Activated gamma-delta T cell treated with anti-CD3 and anti-CD28 coated beads, Interleukin-2, amount 50 U/mL, for 16 hours (primary cell): Measurements from ENCODE around the gene PEX10.

ENCODE experiments used
- DNase-seq: peaks from one replicate; pipeline ENCODE4 v3.0.0-alpha.2; 2020; ENCODE audit warnings: low read depth

The PEX10 gene

DNA sequence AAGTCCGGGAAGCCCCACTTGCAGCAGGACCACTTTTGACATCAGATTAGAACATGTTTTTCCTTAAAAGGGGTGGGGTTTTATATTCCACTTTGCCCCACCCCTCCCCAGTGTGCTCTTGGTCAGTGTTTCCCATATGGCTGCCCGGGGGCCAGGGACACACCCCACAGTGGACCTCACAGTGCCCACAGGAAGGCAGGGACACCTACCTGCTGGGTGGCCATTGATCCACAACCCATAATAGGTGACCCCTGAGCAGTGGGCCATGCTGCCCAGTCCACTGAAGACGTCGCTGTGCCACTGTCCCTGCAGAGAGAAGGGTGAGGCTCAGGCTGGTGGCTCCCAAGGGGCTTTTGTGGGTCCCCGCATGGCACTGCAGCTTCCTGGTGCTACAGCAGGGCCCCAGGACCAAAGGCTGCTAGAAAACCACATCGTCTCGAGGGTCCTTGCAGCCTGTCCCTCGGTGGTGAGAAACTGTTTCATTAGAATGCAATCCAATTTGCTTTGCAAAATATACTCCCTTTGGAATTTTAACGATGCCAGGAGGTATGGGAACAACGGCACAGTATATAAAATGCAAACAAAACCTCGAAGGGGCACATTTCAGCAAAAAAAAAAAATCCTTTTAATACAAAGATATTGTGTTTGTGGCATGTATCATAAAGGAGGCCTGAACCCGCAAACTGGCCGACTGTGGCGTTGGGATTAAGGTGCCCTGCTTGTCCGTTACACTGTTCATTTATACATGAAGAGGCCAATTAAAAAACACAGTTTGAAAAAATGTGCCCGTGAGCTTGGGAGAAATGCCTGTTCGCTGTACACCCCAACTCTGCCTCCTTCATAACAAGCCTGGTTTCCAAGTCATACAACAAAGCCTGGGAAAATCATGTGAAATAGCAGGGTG lies 37.9 kb downstream of the PEX10 start:
- DNase-seq: no peak

DNA sequence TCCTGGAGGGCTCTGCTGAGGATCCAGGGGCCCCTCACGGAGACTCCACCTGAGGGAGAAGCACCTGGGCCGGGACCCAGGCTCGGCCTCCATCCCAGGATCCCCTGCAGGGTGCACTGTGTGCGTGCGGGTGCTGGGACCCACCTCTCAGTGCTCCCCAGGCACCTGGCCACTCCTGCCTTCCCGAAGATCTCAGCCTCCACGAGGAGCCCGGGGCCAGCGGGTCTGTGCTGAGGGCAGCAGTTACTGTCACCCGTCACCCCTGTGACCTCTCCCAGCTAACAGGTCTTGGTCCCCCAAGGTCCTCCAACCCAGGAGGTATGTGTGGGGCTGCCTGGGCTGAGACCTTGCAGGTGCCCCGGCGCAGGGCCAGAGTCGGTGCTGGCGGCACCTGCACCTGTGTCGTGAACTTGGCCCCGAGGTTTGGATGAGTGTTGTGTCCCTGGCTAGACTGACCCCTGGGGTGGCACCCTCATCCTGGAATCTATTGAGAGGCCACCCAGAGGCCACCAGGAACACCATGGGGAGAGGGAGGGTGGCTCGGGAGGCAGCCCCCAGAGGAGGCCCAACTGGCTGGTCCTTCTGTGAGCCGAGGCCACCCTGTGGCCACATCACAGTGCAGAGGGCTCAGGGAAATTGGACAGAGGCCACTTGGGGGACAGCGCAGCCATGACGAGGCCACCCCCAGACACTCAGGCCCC lies 38.7 kb downstream of the PEX10 start:
- DNase-seq: no peak

DNA sequence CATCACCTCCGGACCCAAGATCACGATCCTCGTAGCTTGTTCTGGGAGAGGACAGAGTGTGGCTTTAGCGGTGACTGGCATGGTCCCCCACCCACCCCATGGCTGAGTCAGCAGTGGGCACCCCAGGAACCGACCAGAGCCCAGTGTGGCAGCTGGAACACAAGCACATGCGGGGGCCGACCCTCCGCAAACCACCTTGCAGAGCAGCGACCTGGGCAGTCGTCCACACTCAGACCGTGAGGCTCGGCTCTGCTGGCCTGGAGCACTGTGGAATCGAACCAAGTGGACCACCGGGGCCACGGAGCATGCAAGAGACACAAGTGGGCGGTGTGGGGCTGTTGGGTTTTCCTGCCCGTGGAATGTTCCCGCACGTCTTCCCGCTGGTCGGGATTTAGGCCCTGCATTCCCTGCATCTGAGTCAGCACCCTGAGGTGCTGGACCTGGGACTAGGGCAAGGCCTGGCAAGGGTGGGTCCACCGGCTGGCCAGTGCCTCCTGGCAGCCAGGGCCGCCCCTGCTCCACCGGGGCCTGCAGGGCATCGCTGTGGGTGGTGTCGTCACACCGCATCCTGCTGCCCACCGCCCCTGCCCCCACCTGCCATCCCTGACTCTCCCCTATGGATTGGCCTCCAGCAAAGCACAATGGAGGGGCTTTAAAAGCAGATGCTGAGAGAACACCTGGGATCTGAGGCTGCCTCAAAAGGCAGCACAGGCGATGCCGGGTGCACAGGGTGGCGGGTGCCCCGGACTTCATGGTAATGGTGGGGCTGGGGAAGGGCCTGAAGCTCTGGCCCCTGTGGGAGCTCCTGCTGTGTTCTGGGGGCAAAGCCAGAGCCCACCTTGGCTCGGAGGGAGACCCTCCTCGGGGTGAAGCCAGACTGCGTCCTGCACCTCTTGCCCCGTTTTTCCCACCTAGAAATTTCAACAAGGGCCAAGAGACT lies 39.5 kb downstream of the PEX10 start:
- no peak for DNase-seq

DNA sequence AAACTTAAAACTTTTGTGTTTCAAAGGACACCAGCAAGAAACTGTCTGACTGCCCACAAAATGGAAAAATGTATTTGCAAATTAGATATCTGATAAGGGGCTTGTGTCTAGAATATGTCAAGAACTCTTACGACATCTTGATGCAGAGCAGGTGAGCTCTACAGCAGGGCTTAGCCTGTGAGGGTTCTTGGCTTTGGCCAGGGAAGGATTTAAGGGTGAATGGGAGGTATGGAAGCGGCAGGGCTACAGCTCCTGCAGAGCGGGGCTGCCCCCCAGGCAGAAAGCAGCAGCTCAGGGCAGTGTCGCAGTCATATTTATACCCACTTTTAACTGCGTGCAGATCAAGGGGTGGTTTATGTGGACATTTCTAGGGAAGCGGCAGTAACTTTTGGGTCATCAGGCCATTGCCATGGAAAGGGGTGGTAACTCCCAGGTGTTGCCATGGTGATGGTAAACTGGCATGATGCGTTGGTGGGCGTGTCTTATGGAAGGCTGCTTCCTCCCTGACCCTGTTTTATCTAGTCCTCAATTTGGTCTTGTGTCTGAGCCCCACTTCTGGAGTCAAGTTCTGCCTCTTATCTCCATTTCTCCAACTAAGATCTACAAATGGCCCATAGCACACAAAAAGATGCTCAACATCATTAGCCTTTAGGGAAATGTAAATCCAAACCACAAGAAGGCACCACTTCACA lies 44.2 kb downstream of the PEX10 start:
- no peak for DNase-seq

GRCh38 chr1:2363847-2364513 lies 48.4 kb downstream of the PEX10 start:
- no peak for DNase-seq

DNA sequence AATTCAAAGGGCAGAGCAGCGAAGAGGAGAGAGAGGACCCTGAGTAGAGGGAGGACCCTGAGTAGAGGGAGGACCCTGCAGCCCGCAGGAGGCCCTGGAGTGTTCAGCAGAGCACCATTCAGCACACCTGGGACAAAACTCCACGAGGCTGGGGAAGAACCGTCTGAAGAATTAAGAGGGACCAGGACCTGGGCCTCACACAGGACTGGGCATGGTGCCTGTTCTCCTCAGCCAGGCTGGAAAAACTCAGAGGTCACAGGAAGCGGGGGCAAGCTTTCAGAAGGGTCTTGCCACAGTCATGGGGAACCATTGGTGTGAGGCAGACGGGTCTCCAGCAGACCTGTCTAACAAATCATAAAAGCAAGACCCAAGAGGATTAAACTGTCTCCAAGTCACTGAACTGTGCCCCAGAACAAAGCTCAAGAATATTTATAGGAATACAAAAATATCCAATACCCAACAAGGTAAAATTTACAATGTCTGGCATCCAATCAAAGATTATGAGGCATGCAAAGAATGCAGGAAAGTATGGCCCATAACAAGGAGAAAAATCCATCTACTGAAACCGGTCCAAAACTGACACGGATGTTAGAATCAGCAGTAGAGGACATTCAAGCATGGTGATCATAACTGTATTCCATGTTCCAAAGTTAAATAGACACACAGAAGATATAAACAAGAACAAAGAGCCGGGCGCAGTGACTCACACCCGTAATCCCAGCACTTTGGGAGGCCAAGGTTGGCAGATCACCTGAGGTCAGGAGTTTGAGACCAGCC lies 51.6 kb downstream of the PEX10 start:
- DNase-seq: no peak

GRCh38 chr1:2358651-2359640 lies 53.4 kb downstream of the PEX10 start:
- DNase-seq: no peak

- DNase-seq: no peak
Observed at GRCh38 chr1:2358072-2358471, 54.3 kb downstream of the PEX10 start.

- no peak for DNase-seq
Observed at GRCh38 chr1:2356911-2357845, 55.2 kb downstream of the PEX10 start.

- DNase-seq: no peak
Observed at GRCh38 chr1:2356401-2356800, 56.0 kb downstream of the PEX10 start.

- no peak for DNase-seq
Observed at GRCh38 chr1:2355373-2356261, 56.7 kb downstream of the PEX10 start.

GRCh38 chr1:2354511-2355372 lies 57.6 kb downstream of the PEX10 start:
- no peak for DNase-seq
